Fibroblast of lung (primary cell): ENCODE measurements around the gene MRPS10. TPM values are rescaled to one million over a fixed set of nuclear protein-coding genes. Genes with fewer than 3 reads are reported as not detected.

Source experiments
- DNase-seq, 2 donors: peaks; one replicate each; pipeline versions ENCODE4 v3.0.0 to v3.0.0-alpha.2; 2010; ENCODE audit warnings: low read depth in 2 of 2
- H2AFZ ChIP-seq: 2 replicates; pipeline ENCODE4 v1.5.1; 2012; ENCODE audit warnings: low read length, control low read depth, inconsistent platforms
- H3K27ac ChIP-seq: 2 replicates; pipeline ENCODE4 v1.5.1; 2011; ENCODE audit warnings: low read length, control low read depth; ENCODE audit not compliant: insufficient read depth
- H3K27me3 ChIP-seq: 2 replicates; pipeline ENCODE4 v1.5.1; 2011; ENCODE audit warnings: mild to moderate bottlenecking, low read length; ENCODE audit not compliant: control insufficient read depth, insufficient read depth
- H3K36me3 ChIP-seq: 2 replicates; pipeline ENCODE4 v1.5.1; 2011; ENCODE audit warnings: low read length; ENCODE audit not compliant: control insufficient read depth, insufficient read depth
- H3K4me1 ChIP-seq: 2 replicates; pipeline ENCODE4 v1.5.1; 2011; ENCODE audit warnings: low read length; ENCODE audit not compliant: control insufficient read depth, insufficient read depth; ENCODE audit errors: extremely low read depth
- H3K4me2 ChIP-seq: 2 replicates; pipeline ENCODE4 v1.5.1; 2011; ENCODE audit warnings: low read length, control low read depth; ENCODE audit not compliant: insufficient read depth; ENCODE audit errors: extremely low read depth
- H3K4me3 ChIP-seq, 4 experiments: fragments of 200-600 bp in 1 of 4; sonication (generic) in 1 of 4; replicated peaks in 1 of 4; 2 replicates each; pipeline ENCODE4 v1.5.1; 2011 to 2016; ENCODE audit warnings: low read length in 4 of 4, low read depth in 3 of 4, mild to moderate bottlenecking in 3 of 4, control low read depth in 2 of 4, inconsistent platforms in 1 of 4, mixed read lengths in 1 of 4; ENCODE audit not compliant: insufficient read depth in 1 of 4; ENCODE audit errors: control extremely low read depth in 1 of 4
- H3K79me2 ChIP-seq: 2 replicates; pipeline ENCODE4 v1.5.1; 2012; ENCODE audit warnings: mild to moderate bottlenecking, low read length, inconsistent platforms; ENCODE audit not compliant: control insufficient read depth, insufficient read depth
- H3K9ac ChIP-seq: 2 replicates; pipeline ENCODE4 v1.5.1; 2011; ENCODE audit warnings: mild to moderate bottlenecking, low read length, control low read depth; ENCODE audit not compliant: insufficient read depth
- H3K9me3 ChIP-seq: 2 replicates; pipeline ENCODE4 v1.5.1; 2012; ENCODE audit warnings: low read depth, low read length; ENCODE audit not compliant: control insufficient read depth, insufficient read depth
- H4K20me1 ChIP-seq: 2 replicates; pipeline ENCODE4 v1.5.1; 2011; ENCODE audit warnings: low read length; ENCODE audit not compliant: control insufficient read depth, insufficient read depth; ENCODE audit errors: extremely low read depth
- EZH2 ChIP-seq: IDR thresholded peaks from 2 replicates; pipeline ENCODE4 v1.5.1; 2012; ENCODE audit warnings: low read length, control low read depth, mild to moderate bottlenecking; ENCODE audit errors: missing control alignments
- polyA plus RNA-seq, 2 donors: library from polyadenylated mRNA; depleted of rRNA in 1 of 2; stranded (reverse) in 1 of 2; unstranded in 1 of 2; fragments of >200 nt; gene quantifications; 2 replicates each; pipeline ENCODE4 v1.2.1, GENCODE V29; 2011 to 2012; ENCODE audit warnings: missing spikeins in 1 of 2
- total RNA-seq: library from RNA; depleted of rRNA; stranded (reverse); fragments of >200 nt; gene quantifications from 2 replicates; pipeline ENCODE4 v1.2.1, GENCODE V29; 2014
- TF ChIP-seq, protein P1 (sequence below), 2 donors: IDR thresholded peaks in 1 of 2; conservative IDR thresholded peaks in 1 of 2; 1 replicate in 1 of 2; 2 replicates in 1 of 2; pipeline ENCODE4 v1.5.1; 2011 to 2012; ENCODE audit warnings: low read length in 2 of 2, control low read depth in 1 of 2, inconsistent platforms in 1 of 2, low read depth in 1 of 2, mild to moderate bottlenecking in 1 of 2

The MRPS10 gene
- total and polyA plus RNA-seq, 2 donors (not counting 1 experiment from before 2014, with no cell fraction given): 67.5 to 74.1 TPM

GRCh38 chr6:42168650-42169049, 49.0 kb downstream of the MRPS10 start:
- DNase-seq: no peak
- H4K20me1 ChIP-seq: no peaks in the 10 kb centered on the region
- no peak overlapping the region for H3K4me3 ChIP-seq
- H3K9me3 ChIP-seq: no peaks in the 10 kb centered on the region
- no peak overlapping the region for H3K9ac ChIP-seq
- H3K27me3 ChIP-seq: no peaks in the 10 kb centered on the region
- TF ChIP-seq, protein P1, sequence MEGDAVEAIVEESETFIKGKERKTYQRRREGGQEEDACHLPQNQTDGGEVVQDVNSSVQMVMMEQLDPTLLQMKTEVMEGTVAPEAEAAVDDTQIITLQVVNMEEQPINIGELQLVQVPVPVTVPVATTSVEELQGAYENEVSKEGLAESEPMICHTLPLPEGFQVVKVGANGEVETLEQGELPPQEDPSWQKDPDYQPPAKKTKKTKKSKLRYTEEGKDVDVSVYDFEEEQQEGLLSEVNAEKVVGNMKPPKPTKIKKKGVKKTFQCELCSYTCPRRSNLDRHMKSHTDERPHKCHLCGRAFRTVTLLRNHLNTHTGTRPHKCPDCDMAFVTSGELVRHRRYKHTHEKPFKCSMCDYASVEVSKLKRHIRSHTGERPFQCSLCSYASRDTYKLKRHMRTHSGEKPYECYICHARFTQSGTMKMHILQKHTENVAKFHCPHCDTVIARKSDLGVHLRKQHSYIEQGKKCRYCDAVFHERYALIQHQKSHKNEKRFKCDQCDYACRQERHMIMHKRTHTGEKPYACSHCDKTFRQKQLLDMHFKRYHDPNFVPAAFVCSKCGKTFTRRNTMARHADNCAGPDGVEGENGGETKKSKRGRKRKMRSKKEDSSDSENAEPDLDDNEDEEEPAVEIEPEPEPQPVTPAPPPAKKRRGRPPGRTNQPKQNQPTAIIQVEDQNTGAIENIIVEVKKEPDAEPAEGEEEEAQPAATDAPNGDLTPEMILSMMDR (conservative IDR thresholded peaks at IDR 0.05 in 1 of 2, IDR thresholded peaks at IDR 0.05 in 1 of 2; ENCODE audit: low read depth in 1 of 2, low read length in 2 of 2): peak; percentile 26 to 36
- no peak for TF ChIP-seq EZH2
- H3K27ac ChIP-seq: no peak overlapping the region
- H2AFZ ChIP-seq: no peak overlapping the region
- H3K4me1 ChIP-seq: peaks cover 2% of the 10 kb centered on the region
- no peaks in the 10 kb centered on the region for H3K36me3 ChIP-seq
- H3K4me2 ChIP-seq: no peak overlapping the region
- no peaks in the 10 kb centered on the region for H3K79me2 ChIP-seq

GRCh38 chr6:42166444-42167141, 51.1 kb downstream of the MRPS10 start:
- Histone ChIP-seq H3K9me3 (no peaks in the 10 kb centered on the region), H2AFZ (peak overlapping the region; percentile 69), H4K20me1 (no peaks in the 10 kb centered on the region), H3K27me3 (peaks cover 5% of the 10 kb centered on the region), H3K9ac (no peak overlapping the region), H3K4me2 (no peak overlapping the region), H3K4me1 (peaks cover 2% of the 10 kb centered on the region), H3K4me3 (no peak overlapping the region), H3K79me2 (no peaks in the 10 kb centered on the region), H3K36me3 (no peaks in the 10 kb centered on the region), H3K27ac (no peak overlapping the region)
- DNase-seq: peak; percentile 50 to 76
- TF ChIP-seq EZH2: no peak
- TF ChIP-seq, protein P1 (conservative IDR thresholded peaks at IDR 0.05 in 1 of 2, IDR thresholded peaks at IDR 0.05 in 1 of 2; ENCODE audit: low read depth in 1 of 2, low read length in 2 of 2): peak; percentile 95 to 96

GRCh38 chr6:42165016-42165415, 52.6 kb downstream of the MRPS10 start:
- Histone ChIP-seq H3K36me3 (no peaks in the 10 kb centered on the region), H3K79me2 (no peaks in the 10 kb centered on the region), H2AFZ (no peak overlapping the region), H3K4me2 (peak overlapping the region; percentile 13), H3K9ac (no peak overlapping the region), H3K4me3 (no peak overlapping the region), H4K20me1 (no peaks in the 10 kb centered on the region), H3K27ac (no peak overlapping the region), H3K4me1 (peaks cover 2% of the 10 kb centered on the region), H3K9me3 (no peaks in the 10 kb centered on the region), H3K27me3 (peaks cover 13% of the 10 kb centered on the region)
- peak in 1 of 2 donors; percentile 73 for DNase-seq
- TF ChIP-seq EZH2: no peak
- TF ChIP-seq, protein P1 (conservative IDR thresholded peaks at IDR 0.05 in 1 of 2, IDR thresholded peaks at IDR 0.05 in 1 of 2; ENCODE audit: low read depth in 1 of 2, low read length in 2 of 2): no peak
